ENCODE measurements around the gene SVOP.
"Not testable (repeated sequence)": the region's sequence is repeated elsewhere in the genome, so short reads cannot be mapped to it uniquely, and the experiment has no call there.

SVOP gene

GRCh38 chr12:109020796-109021380, at the start of gene SVOP:
SVOP (minus strand) TSS chr12:109021068; CDS start chr12:109020868, 200 bp downstream.
- peak; percentile 59 for DNase-seq

- no peak for DNase-seq
Observed at GRCh38 chr12:109069307-109070271, 48.7 kb upstream of the SVOP start.

GRCh38 chr12:109065853-109066193, 45.0 kb upstream of the SVOP start:
- no peak for DNase-seq

- DNase-seq, result no peak
Observed at GRCh38 chr12:109065154-109065852, 44.4 kb upstream of the SVOP start.

- no peak for DNase-seq
Observed at GRCh38 chr12:109064143-109064542, 43.3 kb upstream of the SVOP start.

- DNase-seq, result no peak
Observed at GRCh38 chr12:109058773-109059172, 37.9 kb upstream of the SVOP start.

- no peak for DNase-seq
Observed at GRCh38 chr12:109057376-109057775, 36.5 kb upstream of the SVOP start.

- DNase-seq, result no peak
Observed at GRCh38 chr12:109056891-109057290, 36.0 kb upstream of the SVOP start.

GRCh38 chr12:109054520-109054919, 33.7 kb upstream of the SVOP start:
- no peak for DNase-seq

GRCh38 chr12:109054124-109054513, 33.3 kb upstream of the SVOP start:
- not testable (repeated sequence) for DNase-seq

GRCh38 chr12:109053382-109054123, 32.7 kb upstream of the SVOP start:
- DNase-seq, result peak; percentile 55

GRCh38 chr12:109052414-109053323, 31.8 kb upstream of the SVOP start, which contains the start of gene USP30:
USP30 (plus strand) TSS chr12:109052576; CDS start chr12:109052679, 103 bp downstream.
- DNase-seq, result peak; percentile 92

- DNase-seq, result no peak
Observed at GRCh38 chr12:109052097-109052413, 31.2 kb upstream of the SVOP start.

GRCh38 chr12:109049794-109050193, 28.9 kb upstream of the SVOP start:
- DNase-seq, result not testable (repeated sequence)

GRCh38 chr12:109048706-109049105, 27.8 kb upstream of the SVOP start:
- not testable (repeated sequence) for DNase-seq

- DNase-seq, result no peak
Observed at GRCh38 chr12:109047081-109047805, 26.4 kb upstream of the SVOP start.

GRCh38 chr12:109044241-109044640, 23.4 kb upstream of the SVOP start:
- DNase-seq, result no peak

- DNase-seq, result no peak
Observed at GRCh38 chr12:109036975-109037374, 16.1 kb upstream of the SVOP start.

- no peak for DNase-seq
Observed at GRCh38 chr12:109033239-109034196, 12.7 kb upstream of the SVOP start.

GRCh38 chr12:109029411-109029810, 8.5 kb upstream of the SVOP start:
- DNase-seq, result no peak

Measured in activated CD8-positive, alpha-beta memory T cell treated with anti-CD3 and anti-CD28 coated beads, Interleukin-2, amount 50 U/mL, for 48 hours (primary cell).